Measurements from ENCODE around the gene PASK. TPM values are rescaled to one million over a fixed set of nuclear protein-coding genes. Genes with fewer than 3 reads are reported as not detected.
A peak's percentile ranks its signal among the peaks of the same experiment; 100 is the strongest.

PASK gene
- total and polyA plus RNA-seq, 12 donors: 0.72 to 8.9 (median 3.6) TPM

DNA sequence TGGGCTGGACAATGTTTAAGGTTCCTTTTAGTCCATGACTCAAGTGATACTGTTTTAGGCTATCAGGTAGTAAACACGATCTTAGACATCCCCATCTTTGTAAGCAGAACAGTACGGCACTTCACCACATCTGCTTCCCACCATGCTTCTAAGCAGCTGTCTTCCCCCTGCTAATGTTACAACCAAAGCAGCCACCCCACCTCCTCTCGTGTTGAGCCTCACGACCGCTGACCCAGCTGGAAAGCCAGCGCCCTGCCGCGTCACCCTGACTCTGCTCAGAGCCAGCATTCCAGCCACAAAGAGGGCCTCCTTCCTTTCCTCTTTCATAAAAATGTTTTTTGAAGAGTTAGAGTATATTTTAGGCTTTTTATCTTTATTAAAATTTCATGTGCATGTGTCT lies 56.6 kb downstream of the PASK start:
- Histone ChIP-seq H3K27ac (no peak overlapping the region), H3K4me3 (no peak overlapping the region), H3K36me3 (replicated peaks in 1 of 2) (peaks cover 0 to 88% of the 10 kb centered on the region in 2 donors), H3K27me3 (no peaks in the 10 kb centered on the region), H3K9me3 (replicated peaks in 1 of 3) (no peaks in the 10 kb centered on the region), H3K4me1 (replicated peaks in 1 of 2) (no peaks in the 10 kb centered on the region)
- DNase-seq: peak in 2 of 7 donors; percentile 9 to 44
- intact Hi-C loops (cut with DNase I): no loop called here
- TF ChIP-seq, protein P1, sequence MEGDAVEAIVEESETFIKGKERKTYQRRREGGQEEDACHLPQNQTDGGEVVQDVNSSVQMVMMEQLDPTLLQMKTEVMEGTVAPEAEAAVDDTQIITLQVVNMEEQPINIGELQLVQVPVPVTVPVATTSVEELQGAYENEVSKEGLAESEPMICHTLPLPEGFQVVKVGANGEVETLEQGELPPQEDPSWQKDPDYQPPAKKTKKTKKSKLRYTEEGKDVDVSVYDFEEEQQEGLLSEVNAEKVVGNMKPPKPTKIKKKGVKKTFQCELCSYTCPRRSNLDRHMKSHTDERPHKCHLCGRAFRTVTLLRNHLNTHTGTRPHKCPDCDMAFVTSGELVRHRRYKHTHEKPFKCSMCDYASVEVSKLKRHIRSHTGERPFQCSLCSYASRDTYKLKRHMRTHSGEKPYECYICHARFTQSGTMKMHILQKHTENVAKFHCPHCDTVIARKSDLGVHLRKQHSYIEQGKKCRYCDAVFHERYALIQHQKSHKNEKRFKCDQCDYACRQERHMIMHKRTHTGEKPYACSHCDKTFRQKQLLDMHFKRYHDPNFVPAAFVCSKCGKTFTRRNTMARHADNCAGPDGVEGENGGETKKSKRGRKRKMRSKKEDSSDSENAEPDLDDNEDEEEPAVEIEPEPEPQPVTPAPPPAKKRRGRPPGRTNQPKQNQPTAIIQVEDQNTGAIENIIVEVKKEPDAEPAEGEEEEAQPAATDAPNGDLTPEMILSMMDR (IDR thresholded peaks at IDR 0.05): no peak
- TF ChIP-seq POLR2A (IDR thresholded peaks at IDR 0.05): no peak
- WGBS, 4 donors: 73 to 84% (median 81%) methylated on average over 8 of the region's 8 CpGs

DNA sequence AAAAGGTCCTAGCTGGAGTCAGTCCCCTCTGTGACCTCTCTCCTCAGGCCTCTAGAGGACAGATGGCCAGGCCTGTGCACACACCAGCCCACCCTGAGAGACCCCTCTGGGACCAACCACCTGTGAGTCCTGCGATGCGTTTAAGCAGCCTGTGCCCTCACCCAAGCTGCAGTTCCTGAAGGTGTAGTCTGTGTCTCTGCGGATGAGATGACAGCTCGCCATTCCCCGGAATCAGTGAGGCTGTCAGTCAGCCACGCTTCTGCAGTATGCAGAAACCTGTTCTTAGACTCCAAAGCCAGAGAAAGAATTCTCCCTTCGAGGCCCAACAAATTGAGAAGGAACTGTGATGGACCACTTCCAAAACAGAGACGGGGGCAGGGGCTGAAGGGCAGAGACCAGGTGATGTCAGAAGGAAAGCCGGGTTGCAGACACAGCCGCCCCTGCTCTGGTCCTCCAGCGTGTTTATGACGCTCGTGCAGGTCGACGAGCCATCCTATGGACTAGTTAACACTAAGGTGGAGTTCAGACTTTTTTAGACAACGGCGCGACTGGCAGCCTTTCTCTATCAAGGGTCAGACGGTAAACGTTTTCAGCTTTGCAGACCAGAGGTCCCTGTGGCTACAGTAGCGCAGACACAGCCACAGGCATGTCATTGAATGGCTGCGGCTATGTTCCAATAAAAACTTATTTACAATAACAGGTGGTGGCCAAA lies 57.4 kb downstream of the PASK start:
- H3K9me3 ChIP-seq (replicated peaks in 1 of 3): no peaks in the 10 kb centered on the region
- DNase-seq: peak in 1 of 7 donors; percentile 5
- TF ChIP-seq POLR2A (IDR thresholded peaks at IDR 0.05): no peak
- TF ChIP-seq, protein P1 (IDR thresholded peaks at IDR 0.05): no peak
- no peaks in the 10 kb centered on the region for H3K27me3 ChIP-seq
- H3K4me1 ChIP-seq (replicated peaks in 1 of 2): no peaks in the 10 kb centered on the region
- H3K36me3 ChIP-seq (replicated peaks in 1 of 2): peaks cover 0 to 90% of the 10 kb centered on the region in 2 donors
- no peak overlapping the region for H3K4me3 ChIP-seq
- no peak overlapping the region for H3K27ac ChIP-seq
- 90 to 92% (median 91%) methylated on average over 20 to 22 of the region's 22 CpGs for WGBS, 4 donors
- intact Hi-C loops (cut with DNase I): no loop called here

DNA sequence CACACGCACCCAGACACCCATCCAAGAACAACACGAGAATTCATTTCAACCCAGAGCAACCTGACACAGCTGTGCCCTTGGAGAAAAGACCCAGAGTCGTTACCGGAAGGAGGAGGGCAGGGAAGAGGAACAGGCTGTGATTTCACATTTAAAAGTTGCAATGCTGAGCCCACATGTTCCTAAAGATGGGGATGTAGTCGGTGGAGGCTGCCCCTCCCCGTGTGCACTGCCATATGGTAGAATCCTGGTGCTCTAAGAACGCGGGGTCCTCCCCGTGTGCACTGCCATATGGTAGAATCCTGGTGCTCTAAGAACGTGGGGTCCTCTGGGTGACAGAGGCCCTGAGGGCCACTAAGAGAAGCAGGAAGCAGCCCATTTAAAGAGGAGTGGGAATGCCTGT lies 58.1 kb downstream of the PASK start:
- H3K27me3 ChIP-seq: no peaks in the 10 kb centered on the region
- 72 to 74% (median 72%) methylated on average over 8 to 10 of the region's 10 CpGs for WGBS, 4 donors
- H3K36me3 ChIP-seq (replicated peaks in 1 of 2): peaks cover 0 to 88% of the 10 kb centered on the region in 2 donors
- TF ChIP-seq, protein P1 (IDR thresholded peaks at IDR 0.05): no peak
- TF ChIP-seq POLR2A (IDR thresholded peaks at IDR 0.05): no peak
- no peak overlapping the region for H3K27ac ChIP-seq
- no peaks in the 10 kb centered on the region for H3K4me1 ChIP-seq (replicated peaks in 1 of 2)
- intact Hi-C loops (cut with DNase I): no loop called here
- no peaks in the 10 kb centered on the region for H3K9me3 ChIP-seq (replicated peaks in 1 of 3)
- H3K4me3 ChIP-seq: no peak overlapping the region
- DNase-seq: peak in 1 of 7 donors; percentile 3

DNA sequence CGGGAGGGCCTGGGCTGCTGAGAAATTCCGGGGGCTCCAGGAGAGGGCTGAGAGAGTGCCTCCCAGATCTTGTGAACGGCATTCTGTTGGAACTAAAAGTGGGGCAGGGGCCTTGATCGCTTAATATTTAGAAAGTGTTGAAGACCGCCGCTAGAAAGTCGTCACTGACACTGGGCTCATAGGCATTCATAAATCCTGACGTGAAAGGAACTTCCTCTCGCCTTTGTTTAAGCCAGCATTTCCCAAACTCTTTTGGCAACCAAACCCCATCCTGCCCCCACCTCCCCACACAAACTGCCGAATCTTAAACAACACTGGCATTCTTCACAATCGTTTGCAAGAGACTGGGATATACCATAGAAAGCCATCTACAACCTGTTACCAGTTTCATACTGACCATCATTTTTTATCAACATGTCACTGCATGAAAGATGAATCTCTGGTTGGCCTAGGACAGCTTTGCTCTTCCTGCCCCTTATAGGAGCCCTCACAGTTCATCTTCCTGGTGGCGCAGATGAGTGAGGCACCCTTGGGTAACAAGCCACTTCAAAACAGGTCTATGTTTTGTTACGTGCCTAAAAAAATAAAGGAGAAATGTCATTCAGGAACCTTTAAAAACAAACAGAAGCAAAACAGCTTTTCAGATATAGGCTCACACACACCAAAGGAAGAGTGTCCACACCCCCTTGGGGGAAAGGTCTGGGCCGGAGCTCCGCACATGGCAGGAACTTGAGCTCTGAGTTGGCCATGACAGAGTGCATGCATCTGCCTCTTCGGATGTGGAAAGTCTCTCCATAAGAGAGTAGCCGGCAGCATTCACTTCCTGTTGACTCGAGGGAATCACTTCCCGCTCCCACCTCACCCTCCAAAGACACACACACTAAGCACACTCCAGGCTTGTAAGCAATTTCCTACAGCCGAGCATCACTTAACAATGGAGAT lies 60.2 kb downstream of the PASK start:
- Histone ChIP-seq H3K36me3 (replicated peaks in 1 of 2) (peaks cover 0 to 73% of the 10 kb centered on the region in 2 donors), H3K27me3 (no peaks in the 10 kb centered on the region), H3K27ac (peak overlapping the region in 2 of 5 donors; percentile 26 to 54), H3K4me1 (replicated peaks in 1 of 2) (no peaks in the 10 kb centered on the region), H3K9me3 (replicated peaks in 1 of 3) (no peaks in the 10 kb centered on the region), H3K4me3 (no peak overlapping the region)
- intact Hi-C loops (cut with DNase I): no loop called here
- no peak for TF ChIP-seq POLR2A (IDR thresholded peaks at IDR 0.05)
- TF ChIP-seq, protein P1 (IDR thresholded peaks at IDR 0.05): no peak
- 72 to 75% (median 73%) methylated on average over 20 of the region's 20 CpGs for WGBS, 4 donors
- peak in 1 of 7 donors; percentile 7 for DNase-seq
